GM12878 (cell line): ENCODE measurements around the gene UCKL1. TPM values are rescaled to one million over a fixed set of nuclear protein-coding genes. Genes with fewer than 3 reads are reported as not detected.
A peak's percentile ranks its signal among the peaks of the same experiment; 100 is the strongest.

ENCODE experiments used
- microRNA counts: library from miRNA; unstranded; fragments of <30 nt; microRNA quantifications from one replicate; lab custom pipeline; 2016
- microRNA-seq: library from miRNA; unstranded; fragments of <30 nt; microRNA quantifications from one replicate; pipeline ENCODE4, GENCODE V29; 2018
- polyA plus RNA-seq, 11 experiments: library from polyadenylated mRNA; depleted of rRNA in 4 of 11; unstranded in 6 of 11; stranded (reverse) in 5 of 11; fragments of >200 nt; fragmentation: Nextera tagmentation in 4 of 11; fragmentation: Illumina TruSeq in 1 of 11; extraction: Ambion mirVana in 4 of 11; extraction: Trizol in 1 of 11; gene quantifications; 1 replicate in 1 of 11; 2 replicates in 10 of 11; pipeline versions ENCODE4 v1.2.1 to v1.2.3, GENCODE V29; 2011 to 2016; ENCODE audit warnings: inconsistent platforms in 2 of 11, missing spikeins in 2 of 11, low read depth in 1 of 11
- small RNA-seq: library from RNA; depleted of rRNA; stranded (forward); fragments of <200 nt; gene quantifications from one replicate; pipeline ENCODE3, GENCODE V24; 2014
- total RNA-seq, 4 experiments: library from RNA; depleted of rRNA in 3 of 4; stranded (reverse); fragments of >200 nt in 3 of 4; fragmentation: Illumina TruSeq in 1 of 4; extraction: Trizol in 1 of 4; gene quantifications; 2 replicates each; pipeline versions ENCODE4 v1.2.1 to v1.2.3, GENCODE V29; 2013 to 2021

The UCKL1 gene
- total and polyA plus RNA-seq, 10 of the 15 experiments (the other 5 are each of a cell fraction or from before 2014, with no cell fraction given): 2.4 to 36.3 (median 24.8) TPM

MicroRNA genes within 50 kb of the gene (microRNA counts, 767-probe panel; counts per million panel counts)
- microRNA hsa-miR-1914-5p (lab: Ali Mortazavi, UCI) (1,705 counts per million, percentile 66 among the panel's probes with 10 or more counts), microRNA hsa-miR-647 (lab: Ali Mortazavi, UCI) (1,438 counts per million, percentile 53 among the panel's probes with 10 or more counts), microRNA hsa-miR-941 (lab: Ali Mortazavi, UCI) (1,244 counts per million, percentile 41 among the panel's probes with 10 or more counts)

Small RNA genes lying within 50 kb of the gene (microRNA-seq; reads per million reads assigned to microRNA genes)
- gene MIR1914: 2.1 reads per million, percentile 6 among the genes with 10 or more reads in this experiment
- gene MIR647: not detected
- gene MIR941-1: not detected
- not detected for gene MIR941-2
- gene MIR941-3: not detected
- not detected for gene MIR941-4
- gene MIR941-5: not detected

Small RNA genes lying within 50 kb of the gene (small RNA-seq; reads per million reads assigned to genes)
- gene MIR647 (not detected), gene MIR941-2 (not detected), gene MIR941-4 (not detected), gene MIR941-5 (not detected), gene RNU1-134P (not detected)

Other genes with a start within 250 kb of the UCKL1 start
Only the 7 nearest of the 19 such genes appear.
- gene TPD52L2, start 91.1 kb downstream of the UCKL1 start, total RNA-seq (2014; rRNA removed): 28.4 and 30.4 TPM in 2 replicates
- 37.3 and 38.4 TPM in 2 replicates for gene TPD52L2, start 91.1 kb downstream of the UCKL1 start, total RNA-seq (2014; rRNA removed; fragmentation: Illumina TruSeq; extraction: Trizol)
- 43.4 and 46.2 TPM in 2 replicates for gene TPD52L2, start 91.1 kb downstream of the UCKL1 start, total RNA-seq (2021)
- gene TPD52L2, start 91.1 kb downstream of the UCKL1 start, polyA plus RNA-seq (2011; rRNA removed): 46.5 and 53.8 TPM in 2 replicates
- gene TPD52L2, start 91.1 kb downstream of the UCKL1 start, polyA plus RNA-seq (2014; fragmentation: Illumina TruSeq; extraction: Trizol): 39.2 and 50.2 TPM in 2 replicates
- gene TPD52L2, start 91.1 kb downstream of the UCKL1 start, polyA plus RNA-seq (2014; fragmentation: Nextera tagmentation; extraction: Ambion mirVana): 1 to 10 TPM; 1.6 to 4.1 TPM
- 46.5 and 50.8 TPM in 2 replicates for gene TPD52L2, start 91.1 kb downstream of the UCKL1 start, polyA plus RNA-seq (2014; rRNA removed)
- gene TPD52L2, start 91.1 kb downstream of the UCKL1 start, polyA plus RNA-seq (2016; fragmentation: Nextera tagmentation; extraction: Ambion mirVana): 10 to 100 TPM; 68.1 to 71.0 TPM
- 33.7 and 36.0 TPM in 2 replicates for gene DNAJC5, start 61.3 kb downstream of the UCKL1 start, total RNA-seq (2014; rRNA removed)
- 16.9 and 17.9 TPM in 2 replicates for gene DNAJC5, start 61.3 kb downstream of the UCKL1 start, total RNA-seq (2014; rRNA removed; fragmentation: Illumina TruSeq; extraction: Trizol)
- gene DNAJC5, start 61.3 kb downstream of the UCKL1 start, total RNA-seq (2021): 34.6 and 36.8 TPM in 2 replicates
- gene DNAJC5, start 61.3 kb downstream of the UCKL1 start, polyA plus RNA-seq (2011; rRNA removed): 13.2 and 20.6 TPM in 2 replicates
- gene DNAJC5, start 61.3 kb downstream of the UCKL1 start, polyA plus RNA-seq (2014; fragmentation: Illumina TruSeq; extraction: Trizol): 6.1 and 16.0 TPM in 2 replicates
- 1 to 10 TPM in 1 of 2 experiments, under 1 TPM in 1; 0.69 to 1.6 TPM for gene DNAJC5, start 61.3 kb downstream of the UCKL1 start, polyA plus RNA-seq (2014; fragmentation: Nextera tagmentation; extraction: Ambion mirVana)
- 27.8 and 31.8 TPM in 2 replicates for gene DNAJC5, start 61.3 kb downstream of the UCKL1 start, polyA plus RNA-seq (2014; rRNA removed)
- 10 to 100 TPM; 11.7 to 16.0 TPM for gene DNAJC5, start 61.3 kb downstream of the UCKL1 start, polyA plus RNA-seq (2016; fragmentation: Nextera tagmentation; extraction: Ambion mirVana)
- 11.2 and 12.1 TPM in 2 replicates for gene ZNF512B, start 13.5 kb upstream of the UCKL1 start, total RNA-seq (2014; rRNA removed)
- gene ZNF512B, start 13.5 kb upstream of the UCKL1 start, total RNA-seq (2014; rRNA removed; fragmentation: Illumina TruSeq; extraction: Trizol): 5.2 and 5.6 TPM in 2 replicates
- gene ZNF512B, start 13.5 kb upstream of the UCKL1 start, total RNA-seq (2021): 21.2 and 23.9 TPM in 2 replicates
- gene ZNF512B, start 13.5 kb upstream of the UCKL1 start, polyA plus RNA-seq (2011; rRNA removed): 1.8 and 2.8 TPM in 2 replicates
- gene ZNF512B, start 13.5 kb upstream of the UCKL1 start, polyA plus RNA-seq (2014; fragmentation: Illumina TruSeq; extraction: Trizol): 2.0 and 5.1 TPM in 2 replicates
- under 1 TPM; 0.06 to 0.09 TPM for gene ZNF512B, start 13.5 kb upstream of the UCKL1 start, polyA plus RNA-seq (2014; fragmentation: Nextera tagmentation; extraction: Ambion mirVana)
- 12.2 and 15.2 TPM in 2 replicates for gene ZNF512B, start 13.5 kb upstream of the UCKL1 start, polyA plus RNA-seq (2014; rRNA removed)
- 1 to 10 TPM; 1.1 to 1.6 TPM for gene ZNF512B, start 13.5 kb upstream of the UCKL1 start, polyA plus RNA-seq (2016; fragmentation: Nextera tagmentation; extraction: Ambion mirVana)
- gene SAMD10, start 23.2 kb upstream of the UCKL1 start, total RNA-seq (2014; rRNA removed): 20.2 and 23.9 TPM in 2 replicates
- 7.3 and 9.1 TPM in 2 replicates for gene SAMD10, start 23.2 kb upstream of the UCKL1 start, total RNA-seq (2014; rRNA removed; fragmentation: Illumina TruSeq; extraction: Trizol)
- gene SAMD10, start 23.2 kb upstream of the UCKL1 start, total RNA-seq (2021): 42.1 and 42.7 TPM in 2 replicates
- 14.1 and 28.4 TPM in 2 replicates for gene SAMD10, start 23.2 kb upstream of the UCKL1 start, polyA plus RNA-seq (2011; rRNA removed)
- gene SAMD10, start 23.2 kb upstream of the UCKL1 start, polyA plus RNA-seq (2014; fragmentation: Illumina TruSeq; extraction: Trizol): 4.7 and 16.3 TPM in 2 replicates
- gene SAMD10, start 23.2 kb upstream of the UCKL1 start, polyA plus RNA-seq (2014; fragmentation: Nextera tagmentation; extraction: Ambion mirVana): 1 to 10 TPM; 1.3 to 3.5 TPM
- gene SAMD10, start 23.2 kb upstream of the UCKL1 start, polyA plus RNA-seq (2014; rRNA removed): 51.4 and 52.0 TPM in 2 replicates
- gene SAMD10, start 23.2 kb upstream of the UCKL1 start, polyA plus RNA-seq (2016; fragmentation: Nextera tagmentation; extraction: Ambion mirVana): 10 to 100 TPM; 16.1 to 19.5 TPM
- gene PRPF6, start 24.7 kb upstream of the UCKL1 start, total RNA-seq (2014; rRNA removed): 57.6 and 62.5 TPM in 2 replicates
- 66.1 and 72.2 TPM in 2 replicates for gene PRPF6, start 24.7 kb upstream of the UCKL1 start, total RNA-seq (2014; rRNA removed; fragmentation: Illumina TruSeq; extraction: Trizol)
- 100 and 102 TPM in 2 replicates for gene PRPF6, start 24.7 kb upstream of the UCKL1 start, total RNA-seq (2021)
- gene PRPF6, start 24.7 kb upstream of the UCKL1 start, polyA plus RNA-seq (2011; rRNA removed): 33.4 and 52.7 TPM in 2 replicates
- gene PRPF6, start 24.7 kb upstream of the UCKL1 start, polyA plus RNA-seq (2014; fragmentation: Illumina TruSeq; extraction: Trizol): 53.4 and 73.9 TPM in 2 replicates
- gene PRPF6, start 24.7 kb upstream of the UCKL1 start, polyA plus RNA-seq (2014; fragmentation: Nextera tagmentation; extraction: Ambion mirVana): 10 to 100 TPM in 1 of 2 experiments, 1 to 10 TPM in 1; 5.0 to 10.7 TPM
- gene PRPF6, start 24.7 kb upstream of the UCKL1 start, polyA plus RNA-seq (2014; rRNA removed): 70.4 and 71.9 TPM in 2 replicates
- gene PRPF6, start 24.7 kb upstream of the UCKL1 start, polyA plus RNA-seq (2016; fragmentation: Nextera tagmentation; extraction: Ambion mirVana): 100 to 1,000 TPM in 1 of 2 experiments, 10 to 100 TPM in 1; 97.9 to 102 TPM
- 32.4 and 39.5 TPM in 2 replicates for gene C20orf204, start 79.8 kb upstream of the UCKL1 start, total RNA-seq (2014; rRNA removed)
- 3.6 and 4.4 TPM in 2 replicates for gene C20orf204, start 79.8 kb upstream of the UCKL1 start, total RNA-seq (2014; rRNA removed; fragmentation: Illumina TruSeq; extraction: Trizol)
- 49.1 and 56.0 TPM in 2 replicates for gene C20orf204, start 79.8 kb upstream of the UCKL1 start, total RNA-seq (2021)
- 2.9 and 6.9 TPM in 2 replicates for gene C20orf204, start 79.8 kb upstream of the UCKL1 start, polyA plus RNA-seq (2011; rRNA removed)
- gene C20orf204, start 79.8 kb upstream of the UCKL1 start, polyA plus RNA-seq (2014; fragmentation: Illumina TruSeq; extraction: Trizol): 0.48 and 1.6 TPM in 2 replicates
- under 1 TPM; 0.24 to 0.38 TPM for gene C20orf204, start 79.8 kb upstream of the UCKL1 start, polyA plus RNA-seq (2014; fragmentation: Nextera tagmentation; extraction: Ambion mirVana)
- gene C20orf204, start 79.8 kb upstream of the UCKL1 start, polyA plus RNA-seq (2014; rRNA removed): 37.1 and 42.9 TPM in 2 replicates
- gene C20orf204, start 79.8 kb upstream of the UCKL1 start, polyA plus RNA-seq (2016; fragmentation: Nextera tagmentation; extraction: Ambion mirVana): 10 to 100 TPM; 17.9 to 20.4 TPM
- 0.16 and 0.28 TPM in 2 replicates for gene SOX18, start 93.2 kb upstream of the UCKL1 start, total RNA-seq (2014; rRNA removed)
- 0.09 TPM in 2 replicates for gene SOX18, start 93.2 kb upstream of the UCKL1 start, total RNA-seq (2014; rRNA removed; fragmentation: Illumina TruSeq; extraction: Trizol)
- gene SOX18, start 93.2 kb upstream of the UCKL1 start, total RNA-seq (2021): 5.6 TPM in 2 replicates
- 0.24 and 0.53 TPM in 2 replicates for gene SOX18, start 93.2 kb upstream of the UCKL1 start, polyA plus RNA-seq (2011; rRNA removed)
- gene SOX18, start 93.2 kb upstream of the UCKL1 start, polyA plus RNA-seq (2014; fragmentation: Illumina TruSeq; extraction: Trizol): not detected in 2 replicates
- under 1 TPM; 0.05 TPM for gene SOX18, start 93.2 kb upstream of the UCKL1 start, polyA plus RNA-seq (2014; fragmentation: Nextera tagmentation; extraction: Ambion mirVana)
- gene SOX18, start 93.2 kb upstream of the UCKL1 start, polyA plus RNA-seq (2014; rRNA removed): 2.1 and 2.2 TPM in 2 replicates
- not detected for gene SOX18, start 93.2 kb upstream of the UCKL1 start, polyA plus RNA-seq (2016; fragmentation: Nextera tagmentation; extraction: Ambion mirVana)